Keratinocyte (primary cell): Measurements from ENCODE around the gene KANK2.

ENCODE experiments used
- EZH2 ChIP-seq: IDR thresholded peaks from one replicate; pipeline ENCODE4 v1.6.1; 2012; ENCODE audit warnings: inconsistent platforms, mild to moderate bottlenecking, low read length, moderate library complexity
- TF ChIP-seq, protein P1 (sequence below), 3 experiments: IDR thresholded peaks in 1 of 3; conservative IDR thresholded peaks in 1 of 3; optimal IDR thresholded peaks in 1 of 3; 2 replicates in 2 of 3; 3 replicates in 1 of 3; pipeline versions ENCODE3 to v1.5.1; 2011; ENCODE audit warnings: low read length in 3 of 3, mild to moderate bottlenecking in 3 of 3, moderate library complexity in 2 of 3, control low read depth in 1 of 3, inconsistent platforms in 1 of 3; ENCODE audit not compliant: insufficient read depth in 2 of 3; ENCODE audit errors: extremely low read depth in 1 of 3

DNA sequence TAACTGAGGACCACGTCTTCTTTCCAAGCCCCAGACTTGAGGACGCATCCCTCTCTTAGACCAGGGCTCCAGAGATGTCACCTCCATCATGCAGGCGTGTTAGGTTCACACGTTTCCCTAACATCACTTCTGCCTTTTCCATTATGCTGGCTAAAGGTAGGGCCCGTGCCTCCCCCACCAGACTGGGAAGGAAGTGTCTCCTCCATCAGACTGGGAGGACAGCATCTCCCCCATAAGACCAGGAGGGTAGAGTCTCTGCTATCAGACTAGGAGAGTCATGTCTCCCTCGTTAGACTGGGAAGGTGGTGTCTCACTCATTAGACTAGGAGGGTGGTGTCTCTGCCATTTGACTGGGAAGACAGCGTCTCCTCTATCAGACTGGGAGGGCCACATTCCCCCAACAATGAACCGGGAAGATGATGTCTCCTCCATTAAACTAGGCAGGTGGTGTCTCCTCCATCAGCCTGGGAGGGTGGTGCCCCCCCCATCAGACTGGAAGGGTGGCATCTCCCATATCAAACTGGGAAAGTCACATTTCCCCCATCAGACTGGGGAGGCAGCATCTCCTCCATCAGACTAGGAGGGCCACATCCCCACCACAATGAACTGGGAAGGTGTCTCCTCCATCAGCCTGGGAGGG is 23.7 kb downstream of the KANK2 start:
- TF ChIP-seq EZH2 = no peak
- TF ChIP-seq, protein P1, sequence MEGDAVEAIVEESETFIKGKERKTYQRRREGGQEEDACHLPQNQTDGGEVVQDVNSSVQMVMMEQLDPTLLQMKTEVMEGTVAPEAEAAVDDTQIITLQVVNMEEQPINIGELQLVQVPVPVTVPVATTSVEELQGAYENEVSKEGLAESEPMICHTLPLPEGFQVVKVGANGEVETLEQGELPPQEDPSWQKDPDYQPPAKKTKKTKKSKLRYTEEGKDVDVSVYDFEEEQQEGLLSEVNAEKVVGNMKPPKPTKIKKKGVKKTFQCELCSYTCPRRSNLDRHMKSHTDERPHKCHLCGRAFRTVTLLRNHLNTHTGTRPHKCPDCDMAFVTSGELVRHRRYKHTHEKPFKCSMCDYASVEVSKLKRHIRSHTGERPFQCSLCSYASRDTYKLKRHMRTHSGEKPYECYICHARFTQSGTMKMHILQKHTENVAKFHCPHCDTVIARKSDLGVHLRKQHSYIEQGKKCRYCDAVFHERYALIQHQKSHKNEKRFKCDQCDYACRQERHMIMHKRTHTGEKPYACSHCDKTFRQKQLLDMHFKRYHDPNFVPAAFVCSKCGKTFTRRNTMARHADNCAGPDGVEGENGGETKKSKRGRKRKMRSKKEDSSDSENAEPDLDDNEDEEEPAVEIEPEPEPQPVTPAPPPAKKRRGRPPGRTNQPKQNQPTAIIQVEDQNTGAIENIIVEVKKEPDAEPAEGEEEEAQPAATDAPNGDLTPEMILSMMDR (optimal IDR thresholded peaks at IDR 0.05 in 1 of 3, IDR thresholded peaks at IDR 0.05 in 1 of 3, conservative IDR thresholded peaks at IDR 0.05 in 1 of 3; ENCODE audit: extremely low read depth in 1 of 3, insufficient read depth in 2 of 3, low read length in 3 of 3) = no peak
